Measurements from ENCODE around the gene PLEKHM3. TPM values are rescaled to one million over a fixed set of nuclear protein-coding genes. Genes with fewer than 3 reads are reported as not detected.

The PLEKHM3 gene
- total RNA-seq, 3 donors from 2014 or later (not counting 1 experiment from before 2014, with no cell fraction given), result 21.7 to 27.7 (median 26.3) TPM

- ATAC-seq (no peak), DNase-seq (no peak)
- Histone ChIP-seq H3K27me3 (ENCODE audit: control insufficient read depth, insufficient read depth, low read length) (no peaks in the 10 kb centered on the region), H3K9me3 (ENCODE audit: control insufficient read depth, insufficient read depth, low read length) (no peaks in the 10 kb centered on the region), H3K4me3 (ENCODE audit: low read length) (no peak overlapping the region), H3K36me3 (ENCODE audit: control insufficient read depth, insufficient read depth, low read length) (no peaks in the 10 kb centered on the region), H3K27ac (ENCODE audit: low read length) (no peak overlapping the region), H3K4me1 (ENCODE audit: control insufficient read depth, insufficient read depth, low read length) (peaks cover 8% of the 10 kb centered on the region)
- Mint-ChIP-seq H3K9me3 (no peaks in the 10 kb centered on the region), H3K27ac (no peak overlapping the region), H3K4me3 (no peak overlapping the region), H3K4me1 (peaks cover 29 to 37% of the 10 kb centered on the region in 2 donors), H3K27me3 (ENCODE audit: low read depth in 2 of 2) (no peaks in the 10 kb centered on the region), H3K36me3 (no peaks in the 10 kb centered on the region)
- TF ChIP-seq CTCF (IDR thresholded peaks at IDR 0.05), result no peak
- 91% methylated on average over 1 of the region's 2 CpGs for WGBS (ENCODE audit: insufficient coverage)
- intact Hi-C loops (cut with micrococcal nuclease), result no loop called here
Measured at GRCh38 chr2:208015475-208015874, 9.9 kb downstream of the PLEKHM3 start.

GRCh38 chr2:208013285-208014178 lies 11.8 kb downstream of the PLEKHM3 start:
- H3K4me3 ChIP-seq (ENCODE audit: low read length), result no peak overlapping the region
- H3K36me3 Mint-ChIP-seq, result no peaks in the 10 kb centered on the region
- peaks cover 41% of the 10 kb centered on the region in 2 donors for H3K4me1 Mint-ChIP-seq
- no peak for DNase-seq
- H3K9me3 Mint-ChIP-seq, result no peaks in the 10 kb centered on the region
- no peak overlapping the region for H3K4me3 Mint-ChIP-seq
- no peaks in the 10 kb centered on the region for H3K27me3 Mint-ChIP-seq (ENCODE audit: low read depth in 2 of 2)
- H3K27ac Mint-ChIP-seq, result peak overlapping the region; percentile 21 to 23
- intact Hi-C loops (cut with micrococcal nuclease), result no loop called here
- WGBS (ENCODE audit: insufficient coverage), result 87% methylated on average over 7 of the region's 9 CpGs
- no peaks in the 10 kb centered on the region for H3K36me3 ChIP-seq (ENCODE audit: control insufficient read depth, insufficient read depth, low read length)
- TF ChIP-seq CTCF (IDR thresholded peaks at IDR 0.05), result no peak
- no peaks in the 10 kb centered on the region for H3K27me3 ChIP-seq (ENCODE audit: control insufficient read depth, insufficient read depth, low read length)
- no peak for ATAC-seq
- no peaks in the 10 kb centered on the region for H3K9me3 ChIP-seq (ENCODE audit: control insufficient read depth, insufficient read depth, low read length)
- H3K27ac ChIP-seq (ENCODE audit: low read length), result no peak overlapping the region
- H3K4me1 ChIP-seq (ENCODE audit: control insufficient read depth, insufficient read depth, low read length), result peaks cover 8% of the 10 kb centered on the region

- H3K4me3 ChIP-seq (ENCODE audit: low read length), result no peak overlapping the region
- no peaks in the 10 kb centered on the region for H3K27me3 ChIP-seq (ENCODE audit: control insufficient read depth, insufficient read depth, low read length)
- Mint-ChIP-seq H3K9me3 (no peaks in the 10 kb centered on the region), H3K36me3 (no peaks in the 10 kb centered on the region), H3K27me3 (ENCODE audit: low read depth in 2 of 2) (no peaks in the 10 kb centered on the region), H3K4me3 (no peak overlapping the region), H3K27ac (no peak overlapping the region), H3K4me1 (peaks cover 31 to 37% of the 10 kb centered on the region in 2 donors)
- H3K9me3 ChIP-seq (ENCODE audit: control insufficient read depth, insufficient read depth, low read length), result no peaks in the 10 kb centered on the region
- peaks cover 2% of the 10 kb centered on the region for H3K4me1 ChIP-seq (ENCODE audit: control insufficient read depth, insufficient read depth, low read length)
- DNase-seq (no peak), ATAC-seq (no peak)
- H3K36me3 ChIP-seq (ENCODE audit: control insufficient read depth, insufficient read depth, low read length), result no peaks in the 10 kb centered on the region
- TF ChIP-seq CTCF (IDR thresholded peaks at IDR 0.05), result no peak
- intact Hi-C loops (cut with micrococcal nuclease), result no loop called here
- H3K27ac ChIP-seq (ENCODE audit: low read length), result no peak overlapping the region
Measured at GRCh38 chr2:208012449-208012848, 12.9 kb downstream of the PLEKHM3 start.

GRCh38 chr2:208010506-208010905 lies 14.8 kb downstream of the PLEKHM3 start:
- Histone ChIP-seq H3K9me3 (ENCODE audit: control insufficient read depth, insufficient read depth, low read length) (no peaks in the 10 kb centered on the region), H3K4me1 (ENCODE audit: control insufficient read depth, insufficient read depth, low read length) (no peaks in the 10 kb centered on the region), H3K27me3 (ENCODE audit: control insufficient read depth, insufficient read depth, low read length) (no peaks in the 10 kb centered on the region), H3K4me3 (ENCODE audit: low read length) (no peak overlapping the region), H3K27ac (ENCODE audit: low read length) (no peak overlapping the region), H3K36me3 (ENCODE audit: control insufficient read depth, insufficient read depth, low read length) (no peaks in the 10 kb centered on the region)
- Mint-ChIP-seq H3K9me3 (no peaks in the 10 kb centered on the region), H3K36me3 (no peaks in the 10 kb centered on the region), H3K27me3 (ENCODE audit: low read depth in 2 of 2) (no peaks in the 10 kb centered on the region), H3K4me1 (peaks cover 34 to 41% of the 10 kb centered on the region in 2 donors), H3K27ac (no peak overlapping the region), H3K4me3 (no peak overlapping the region)
- intact Hi-C loops (cut with micrococcal nuclease), result no loop called here
- ATAC-seq (no peak), DNase-seq (no peak)
- TF ChIP-seq CTCF (IDR thresholded peaks at IDR 0.05), result no peak

All from natural killer cell (primary cell).